HepG2 (cell line): ENCODE results near the gene SLC22A23. TPM values are rescaled to one million over a fixed set of nuclear protein-coding genes. Genes with fewer than 3 reads are reported as not detected.

ENCODE experiments used
- AGO1 ChIP-seq: fragments of 200-400 bp; formaldehyde crosslinking; IDR thresholded peaks from 2 replicates; pipeline ENCODE4 v1.6.1; 2017; ENCODE audit warnings: mild to moderate bottlenecking, low read depth, low read length, moderate library complexity; ENCODE audit not compliant: poor library complexity, severe bottlenecking
- HDAC2 ChIP-seq: sonication (generic); formaldehyde crosslinking; IDR thresholded peaks from 2 replicates; pipeline ENCODE4 v1.4.0; 2020; ENCODE audit warnings: missing genetic modification reagents
- HIVEP1 ChIP-seq: sonication (generic); formaldehyde crosslinking; IDR thresholded peaks from 2 replicates; pipeline ENCODE4 v1.4.0; 2020; ENCODE audit warnings: mild to moderate bottlenecking, missing genetic modification reagents
- HNRNPLL ChIP-seq: fragments of 200-400 bp; formaldehyde crosslinking; IDR thresholded peaks from 2 replicates; pipeline ENCODE4 v1.6.1; 2017; ENCODE audit warnings: mild to moderate bottlenecking, low read depth, low read length; ENCODE audit not compliant: poor library complexity, severe bottlenecking
- MEIS2 ChIP-seq: sonication (generic); formaldehyde crosslinking; IDR thresholded peaks from 2 replicates; pipeline ENCODE4 v1.9.0; 2021; ENCODE audit warnings: mild to moderate bottlenecking, missing genetic modification reagents
- MIXL1 ChIP-seq: IDR thresholded peaks from 2 replicates; pipeline ENCODE4 v1.6.1; 2016
- NAIF1 ChIP-seq: sonication (generic); formaldehyde crosslinking; IDR thresholded peaks from 2 replicates; pipeline ENCODE4 v1.5.0; 2020; ENCODE audit warnings: mild to moderate bottlenecking, missing genetic modification reagents, borderline replicate concordance
- NR1H2 ChIP-seq: sonication (generic); formaldehyde crosslinking; IDR thresholded peaks from 2 replicates; pipeline ENCODE4 v1.8.1; 2022; ENCODE audit warnings: low read depth, missing genetic modification reagents, borderline replicate concordance
- PCBP2 ChIP-seq: fragments of 200-400 bp; formaldehyde crosslinking; optimal IDR thresholded peaks from 2 replicates; pipeline ENCODE3; 2018; ENCODE audit warnings: low read length, low read depth; ENCODE audit not compliant: poor library complexity, severe bottlenecking
- SIN3B ChIP-seq: fragments of 150-350 bp; IDR thresholded peaks from 2 replicates; pipeline ENCODE4 v1.6.1; 2014; ENCODE audit warnings: low read length
- SNAPC2 ChIP-seq: sonication (generic); formaldehyde crosslinking; IDR thresholded peaks from 2 replicates; pipeline ENCODE4 v1.8.1; 2022; ENCODE audit warnings: mild to moderate bottlenecking, missing genetic modification reagents
- SOX5 ChIP-seq: IDR thresholded peaks from 2 replicates; pipeline ENCODE4 v1.6.1; 2016; ENCODE audit warnings: borderline replicate concordance
- YEATS4 ChIP-seq: sonication (generic); formaldehyde crosslinking; IDR thresholded peaks from 2 replicates; pipeline ENCODE4 v1.4.0; 2020; ENCODE audit warnings: missing genetic modification reagents, borderline replicate concordance
- ZBTB1 ChIP-seq: sonication (generic); formaldehyde crosslinking; IDR thresholded peaks from 2 replicates; pipeline ENCODE4 v1.4.0; 2020; ENCODE audit warnings: missing genetic modification reagents, borderline replicate concordance
- ZBTB21 ChIP-seq: sonication (generic); formaldehyde crosslinking; IDR thresholded peaks from 2 replicates; pipeline ENCODE4 v1.4.0; 2020; ENCODE audit warnings: missing genetic modification reagents
- ZFP41 ChIP-seq: sonication (generic); formaldehyde crosslinking; IDR thresholded peaks from 2 replicates; pipeline ENCODE4 v1.4.0; 2020; ENCODE audit warnings: mild to moderate bottlenecking, missing genetic modification reagents, borderline replicate concordance
- ZNF20 ChIP-seq: sonication (generic); formaldehyde crosslinking; IDR thresholded peaks from 2 replicates; pipeline ENCODE4 v1.4.0; 2020; ENCODE audit warnings: mild to moderate bottlenecking, moderate library complexity, missing genetic modification reagents
- ZNF253 ChIP-seq: sonication (generic); formaldehyde crosslinking; IDR thresholded peaks from 2 replicates; pipeline ENCODE4 v1.8.0; 2022; ENCODE audit warnings: mild to moderate bottlenecking, missing genetic modification reagents, borderline replicate concordance
- ZNF275 ChIP-seq: sonication (generic); formaldehyde crosslinking; IDR thresholded peaks from 2 replicates; pipeline ENCODE4 v1.8.0; 2022; ENCODE audit warnings: missing genetic modification reagents, mild to moderate bottlenecking, inconsistent platforms, borderline replicate concordance
- ZNF383 ChIP-seq: sonication (generic); formaldehyde crosslinking; IDR thresholded peaks from 2 replicates; pipeline ENCODE4 v1.4.0; 2020; ENCODE audit warnings: missing genetic modification reagents, mild to moderate bottlenecking, borderline replicate concordance
- ZNF570 ChIP-seq: sonication (generic); formaldehyde crosslinking; IDR thresholded peaks from 2 replicates; pipeline ENCODE4 v1.4.0; 2020; ENCODE audit warnings: mild to moderate bottlenecking, missing genetic modification reagents, borderline replicate concordance
- ZNF572 ChIP-seq: sonication (generic); formaldehyde crosslinking; IDR thresholded peaks from 2 replicates; pipeline ENCODE4 v1.5.1; 2020; ENCODE audit warnings: mild to moderate bottlenecking, missing genetic modification reagents
- ZNF580 ChIP-seq: IDR thresholded peaks from 2 replicates; pipeline ENCODE4 v1.6.1; 2016; ENCODE audit warnings: low read depth, borderline replicate concordance
- ZNF614 ChIP-seq: IDR thresholded peaks from 2 replicates; pipeline ENCODE4 v1.6.1; 2018; ENCODE audit warnings: missing biosample characterization, missing genetic modification reagents, inconsistent platforms, borderline replicate concordance
- ZNF766 ChIP-seq: sonication (generic); formaldehyde crosslinking; IDR thresholded peaks from 2 replicates; pipeline ENCODE4 v1.5.0; 2020; ENCODE audit warnings: missing genetic modification reagents, borderline replicate concordance
- ZNF891 ChIP-seq: sonication (generic); formaldehyde crosslinking; IDR thresholded peaks from 2 replicates; pipeline ENCODE4 v1.5.0; 2020; ENCODE audit warnings: mild to moderate bottlenecking, missing genetic modification reagents
- polyA plus RNA-seq, 8 experiments: library from polyadenylated mRNA; depleted of rRNA in 3 of 8; stranded (reverse) in 7 of 8; unstranded in 1 of 8; fragments of >200 nt; fragmentation: Illumina TruSeq in 4 of 8; extraction: Trizol in 4 of 8; gene quantifications; 2 replicates each; pipeline versions ENCODE4 v1.2.1 to v1.2.3, GENCODE V29; 2011 to 2016; ENCODE audit warnings: low read depth in 4 of 8, missing spikeins in 1 of 8, mixed read lengths in 1 of 8; ENCODE audit not compliant: insufficient read depth in 1 of 8
- total RNA-seq, 5 experiments: library from RNA; depleted of rRNA; stranded (reverse); fragments of >200 nt; fragmentation: Illumina TruSeq; extraction: Trizol; gene quantifications; 2 replicates each; pipeline ENCODE4 v1.2.3, GENCODE V29; 2016; ENCODE audit warnings: low read depth in 1 of 5
- TF ChIP-seq, protein P1 (sequence below): sonication (generic); formaldehyde crosslinking; IDR thresholded peaks from 2 replicates; pipeline ENCODE4 v1.4.0; 2020; ENCODE audit warnings: missing genetic modification reagents
- TF ChIP-seq, protein P2 (sequence below): sonication (generic); formaldehyde crosslinking; IDR thresholded peaks from 2 replicates; pipeline ENCODE4 v1.4.0; 2020; ENCODE audit warnings: missing genetic modification reagents; ENCODE audit errors: not compliant biosample characterization

Gene SLC22A23
- total and polyA plus RNA-seq, 2 of the 13 experiments (the other 11 are each of a cell fraction or from before 2014, with no cell fraction given): 11.8 to 17.5 TPM

GRCh38 chr6:3372184-3372846 is 84.5 kb downstream of the SLC22A23 start (continued):
- no peak for TF ChIP-seq SOX5 (CRISPR knock-in tag)
- no peak for TF ChIP-seq ZNF614 (CRISPR knock-in tag)
- no peak for TF ChIP-seq NAIF1 (CRISPR knock-in tag)
- no peak for TF ChIP-seq ZBTB1
- no peak for TF ChIP-seq AGO1
- no peak for TF ChIP-seq PCBP2
- 0 out of 2 replicates have a peak, but pooled peaks have one; percentile 14 for TF ChIP-seq NR1H2
- no peak for TF ChIP-seq SIN3B
- TF ChIP-seq, protein P1, sequence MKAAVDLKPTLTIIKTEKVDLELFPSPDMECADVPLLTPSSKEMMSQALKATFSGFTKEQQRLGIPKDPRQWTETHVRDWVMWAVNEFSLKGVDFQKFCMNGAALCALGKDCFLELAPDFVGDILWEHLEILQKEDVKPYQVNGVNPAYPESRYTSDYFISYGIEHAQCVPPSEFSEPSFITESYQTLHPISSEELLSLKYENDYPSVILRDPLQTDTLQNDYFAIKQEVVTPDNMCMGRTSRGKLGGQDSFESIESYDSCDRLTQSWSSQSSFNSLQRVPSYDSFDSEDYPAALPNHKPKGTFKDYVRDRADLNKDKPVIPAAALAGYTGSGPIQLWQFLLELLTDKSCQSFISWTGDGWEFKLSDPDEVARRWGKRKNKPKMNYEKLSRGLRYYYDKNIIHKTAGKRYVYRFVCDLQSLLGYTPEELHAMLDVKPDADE (CRISPR knock-in tag): no peak
- no peak for TF ChIP-seq HNRNPLL
- TF ChIP-seq MEIS2 (CRISPR knock-in tag): no peak
- no peak; the same call in 1 of the 2 replicates for TF ChIP-seq ZNF891 (CRISPR knock-in tag)
- TF ChIP-seq, protein P2, sequence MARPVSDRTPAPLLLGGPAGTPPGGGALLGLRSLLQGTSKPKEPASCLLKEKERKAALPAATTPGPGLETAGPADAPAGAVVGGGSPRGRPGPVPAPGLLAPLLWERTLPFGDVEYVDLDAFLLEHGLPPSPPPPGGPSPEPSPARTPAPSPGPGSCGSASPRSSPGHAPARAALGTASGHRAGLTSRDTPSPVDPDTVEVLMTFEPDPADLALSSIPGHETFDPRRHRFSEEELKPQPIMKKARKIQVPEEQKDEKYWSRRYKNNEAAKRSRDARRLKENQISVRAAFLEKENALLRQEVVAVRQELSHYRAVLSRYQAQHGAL (CRISPR knock-in tag): no peak
- TF ChIP-seq ZNF570 (CRISPR knock-in tag): no peak
- no peak for TF ChIP-seq MIXL1 (CRISPR knock-in tag)
- TF ChIP-seq SNAPC2 (CRISPR knock-in tag): no peak
- 0 out of 2 replicates have a peak, but pooled peaks have one; percentile 16 for TF ChIP-seq ZFP41 (CRISPR knock-in tag)
- no peak for TF ChIP-seq ZBTB21 (CRISPR knock-in tag)
- no peak for TF ChIP-seq YEATS4
- no peak for TF ChIP-seq ZNF580 (CRISPR knock-in tag)
- 0 out of 2 replicates have a peak, but pooled peaks have one; percentile 11 for TF ChIP-seq ZNF572 (CRISPR knock-in tag)
- 0 out of 2 replicates have a peak, but pooled peaks have one; percentile 18 for TF ChIP-seq HDAC2
- TF ChIP-seq ZNF766 (CRISPR knock-in tag): no peak
- TF ChIP-seq ZNF383: no peak
- TF ChIP-seq HIVEP1 (CRISPR knock-in tag): no peak
- TF ChIP-seq ZNF20: no peak
- no peak for TF ChIP-seq ZNF275 (CRISPR knock-in tag)
- no peak for TF ChIP-seq ZNF253 (CRISPR knock-in tag)
